Muscle of back (tissue), 11 donors: ENCODE measurements around the gene MYO3A. TPM values are rescaled to one million over a fixed set of nuclear protein-coding genes. Genes with fewer than 3 reads are reported as not detected.
"Not testable (repeated sequence)": the region's sequence is repeated elsewhere in the genome, so short reads cannot be mapped to it uniquely, and the experiment has no call there.

Experiments used
- DNase-seq, 3 donors: peaks; one replicate each; pipeline versions ENCODE4 v3.0.0 to v3.0.0-alpha.2; 2013
- polyA plus RNA-seq, 10 donors: library from polyadenylated mRNA; unstranded; fragments of 120-200 nt; gene quantifications; one replicate each; pipeline ENCODE4 v1.2.1, GENCODE V29; 2013; ENCODE audit not compliant: insufficient read length in 10 of 10

The MYO3A gene
- polyA plus RNA-seq, 10 donors = 0.46 to 2.1 (median 1.2) TPM

GRCh38 chr10:25982107-25982506 is 48.1 kb downstream of the MYO3A start:
- no peak for DNase-seq

GRCh38 chr10:25988583-25988982 is 54.6 kb downstream of the MYO3A start:
- DNase-seq = peak in 1 of 3 donors; percentile 5

GRCh38 chr10:25989951-25990350 is 55.9 kb downstream of the MYO3A start:
- DNase-seq = no peak

GRCh38 chr10:25999295-25999981 is 65.4 kb downstream of the MYO3A start:
- DNase-seq = no peak

GRCh38 chr10:26000971-26001370 is 66.9 kb downstream of the MYO3A start:
- DNase-seq = no peak

- not testable (repeated sequence) for DNase-seq
These were observed 68.4 kb downstream of the MYO3A start for GRCh38 chr10:26002466-26002865.

GRCh38 chr10:26015092-26015491 is 81.1 kb downstream of the MYO3A start:
- no peak for DNase-seq

GRCh38 chr10:26022831-26023230 is 88.8 kb downstream of the MYO3A start:
- DNase-seq = no peak

GRCh38 chr10:26024303-26024702 is 90.3 kb downstream of the MYO3A start:
- DNase-seq = no peak

- DNase-seq = no peak
These were observed 91.5 kb downstream of the MYO3A start for GRCh38 chr10:26025523-26025922.

- no peak for DNase-seq
These were observed 95.8 kb downstream of the MYO3A start for GRCh38 chr10:26029858-26030257.

- no peak for DNase-seq
These were observed 97.3 kb downstream of the MYO3A start for GRCh38 chr10:26031300-26031699.

GRCh38 chr10:26043469-26043868 is 109.4 kb downstream of the MYO3A start:
- no peak for DNase-seq

GRCh38 chr10:26044141-26044749 is 110.2 kb downstream of the MYO3A start:
- peak; percentile 13 to 58 (median 47) for DNase-seq

- DNase-seq = no peak
These were observed 112.2 kb downstream of the MYO3A start for GRCh38 chr10:26046073-26046700.

GRCh38 chr10:26048756-26049155 is 114.7 kb downstream of the MYO3A start:
- no peak for DNase-seq

GRCh38 chr10:26052326-26052725 is 118.3 kb downstream of the MYO3A start:
- no peak for DNase-seq

GRCh38 chr10:26057466-26057865 is 123.4 kb downstream of the MYO3A start:
- no peak for DNase-seq

- no peak for DNase-seq
These were observed 130.1 kb downstream of the MYO3A start for GRCh38 chr10:26064106-26064505.

- DNase-seq = no peak
These were observed 133.7 kb downstream of the MYO3A start for GRCh38 chr10:26067680-26068079.

- DNase-seq = not testable (repeated sequence)
These were observed 146.9 kb downstream of the MYO3A start for GRCh38 chr10:26080971-26081370.

- no peak for DNase-seq
These were observed 147.4 kb downstream of the MYO3A start for GRCh38 chr10:26081459-26081858.

GRCh38 chr10:26085549-26085948 is 151.5 kb downstream of the MYO3A start:
- DNase-seq = no peak
